ENCODE measurements around the gene C5. TPM values are rescaled to one million over a fixed set of nuclear protein-coding genes. Genes with fewer than 3 reads are reported as not detected.

C5 gene
- total and polyA plus RNA-seq, 2 experiments from 2014 or later: 0.31 TPM; not detected in 1

- no peak overlapping the region for H3K27ac ChIP-seq (ENCODE audit: low read depth)
- no peak overlapping the region for H3K4me3 ChIP-seq
- H3F3A ChIP-seq (replicated peaks; ENCODE audit: low read depth): 0 out of 2 replicates have a peak, but pooled peaks cover 4% of the 10 kb centered on the region
- peaks cover 2% of the 10 kb centered on the region for H3K27me3 Mint-ChIP-seq (ENCODE audit: insufficient read depth, low read depth, poor library complexity)
- no peak overlapping the region for H3K4me3 Mint-ChIP-seq
- no peak for TF ChIP-seq ZNF462 (CRISPR knock-in tag; IDR thresholded peaks at IDR 0.05)
- TF ChIP-seq ZNF331 (CRISPR knock-in tag; IDR thresholded peaks at IDR 0.05; ENCODE audit: low read depth): no peak
- no peak for TF ChIP-seq ETS1 (IDR thresholded peaks at IDR 0.05)
- no peak for TF ChIP-seq POLR2AphosphoS5 (IDR thresholded peaks at IDR 0.05; ENCODE audit: low read depth)
- no peaks in the 10 kb centered on the region for H4K20me1 ChIP-seq (replicated peaks; ENCODE audit: insufficient read depth)
- H3K27me3 ChIP-seq (ENCODE audit: insufficient read depth): no peaks in the 10 kb centered on the region
- H2AFZ ChIP-seq: no peak overlapping the region
- H3K4me2 ChIP-seq: no peak overlapping the region
- H3K9me3 Mint-ChIP-seq: no peaks in the 10 kb centered on the region
- H3K4me1 Mint-ChIP-seq: peaks cover 15% of the 10 kb centered on the region; the same call in 2 of the 3 replicates
- no peak for ATAC-seq
- H3K36me3 Mint-ChIP-seq (ENCODE audit: low read depth): no peaks in the 10 kb centered on the region
- no peaks in the 10 kb centered on the region for H3K36me3 ChIP-seq (ENCODE audit: insufficient read depth)
- DNase-seq (ENCODE audit: low spot score): no peak
- no peaks in the 10 kb centered on the region for H3K79me2 ChIP-seq (replicated peaks; ENCODE audit: insufficient read depth)
- H3K4me1 ChIP-seq (ENCODE audit: insufficient read depth): peaks cover 15% of the 10 kb centered on the region
- H3K27ac Mint-ChIP-seq: no peak overlapping the region
- H3K9me2 ChIP-seq (ENCODE audit: insufficient read depth): no peaks in the 10 kb centered on the region
Observed at GRCh38 chr9:120949290-120949689, 100.8 kb downstream of the C5 start.

- no peaks in the 10 kb centered on the region for H3K36me3 ChIP-seq (ENCODE audit: insufficient read depth)
- no peaks in the 10 kb centered on the region for H3K9me2 ChIP-seq (ENCODE audit: insufficient read depth)
- peaks cover 3% of the 10 kb centered on the region for H3K27me3 Mint-ChIP-seq (ENCODE audit: insufficient read depth, low read depth, poor library complexity)
- 0 out of 2 replicates have a peak, but pooled peaks cover 4% of the 10 kb centered on the region for H3F3A ChIP-seq (replicated peaks; ENCODE audit: low read depth)
- ATAC-seq: no peak
- H3K27ac ChIP-seq (ENCODE audit: low read depth): no peak overlapping the region
- DNase-seq (ENCODE audit: low spot score): no peak
- H3K4me3 ChIP-seq: no peak overlapping the region
- H2AFZ ChIP-seq: no peak overlapping the region
- no peaks in the 10 kb centered on the region for H3K36me3 Mint-ChIP-seq (ENCODE audit: low read depth)
- H3K4me1 Mint-ChIP-seq: peaks cover 16% of the 10 kb centered on the region; the same call in 2 of the 3 replicates
- H3K27ac Mint-ChIP-seq: no peak overlapping the region
- H3K4me1 ChIP-seq (ENCODE audit: insufficient read depth): peaks cover 18% of the 10 kb centered on the region
- no peaks in the 10 kb centered on the region for H3K27me3 ChIP-seq (ENCODE audit: insufficient read depth)
- no peaks in the 10 kb centered on the region for H3K79me2 ChIP-seq (replicated peaks; ENCODE audit: insufficient read depth)
- no peaks in the 10 kb centered on the region for H4K20me1 ChIP-seq (replicated peaks; ENCODE audit: insufficient read depth)
- H3K9me3 Mint-ChIP-seq: no peaks in the 10 kb centered on the region
- H3K4me2 ChIP-seq: no peak overlapping the region
- no peak overlapping the region for H3K4me3 Mint-ChIP-seq
- TF ChIP-seq ETS1 (IDR thresholded peaks at IDR 0.05): no peak
- no peak for TF ChIP-seq ZNF331 (CRISPR knock-in tag; IDR thresholded peaks at IDR 0.05; ENCODE audit: low read depth)
- TF ChIP-seq REST (IDR thresholded peaks at IDR 0.05; ENCODE audit: unreplicated experiment): no peak
- no peak for TF ChIP-seq EZH2phosphoT487 (IDR thresholded peaks at IDR 0.05; ENCODE audit: unreplicated experiment)
- TF ChIP-seq JUNB (IDR thresholded peaks at IDR 0.05; ENCODE audit: unreplicated experiment): no peak
- no peak for TF ChIP-seq STAT1 (IDR thresholded peaks at IDR 0.05; ENCODE audit: unreplicated experiment)
- TF ChIP-seq EZH2 (IDR thresholded peaks at IDR 0.05; ENCODE audit: low read depth, unreplicated experiment): no peak
Observed at GRCh38 chr9:120948824-120949223, 101.3 kb downstream of the C5 start.

All from GM23338 (cell line).